ENCODE data around the gene NDUFC1. TPM values are rescaled to one million over a fixed set of nuclear protein-coding genes. Genes with fewer than 3 reads are reported as not detected.
"Not testable (repeated sequence)": the region's sequence is repeated elsewhere in the genome, so short reads cannot be mapped to it uniquely, and the experiment has no call there.

The NDUFC1 gene
- total RNA-seq, 4 donors from 2014 or later, result 37.2 to 53.6 (median 46.8) TPM

- 85% methylated on average over 4 of the region's 4 CpGs for WGBS, 2 donors
- no peak for DNase-seq (ENCODE audit: low spot score in 2 of 2)
- no peak for TF ChIP-seq CTCF (IDR thresholded peaks at IDR 0.05)
- TF ChIP-seq POLR2A (IDR thresholded peaks at IDR 0.05), result no peak
- intact Hi-C loops (cut with DNase I; ENCODE audit: low total_unique reads), result loop anchor here (5.0 kb wide), 1 partner anchor 423 kb away; no protein-coding TSS in a partner anchor
- H3K4me3 ChIP-seq (ENCODE audit: low read depth, poor library complexity, severe bottlenecking), result no peak overlapping the region
These were observed 27.5 kb upstream of the NDUFC1 start for GRCh38 chr4:139329665-139330200.

DNA sequence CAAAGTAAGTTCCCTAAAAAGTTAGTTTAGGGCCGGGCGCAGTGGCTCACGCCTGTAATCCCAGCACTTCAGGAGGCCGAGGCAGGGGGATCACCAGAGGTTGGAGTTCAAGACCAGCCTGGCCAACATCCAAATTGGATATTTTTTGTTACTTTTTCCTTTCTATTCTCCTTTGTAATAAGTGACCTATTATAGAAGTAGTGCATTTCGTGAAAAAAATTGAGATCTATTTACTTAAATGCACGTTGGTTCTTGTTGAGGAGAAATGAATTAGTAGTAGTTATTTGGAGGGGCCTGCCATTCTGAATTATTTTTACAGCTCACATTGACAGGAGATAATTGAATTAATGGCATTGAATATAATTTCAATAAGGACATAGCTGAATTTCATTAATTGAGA, 22.3 kb upstream of the NDUFC1 start:
- DNase-seq (ENCODE audit: low spot score in 2 of 2), result no peak
- TF ChIP-seq POLR2A (IDR thresholded peaks at IDR 0.05), result no peak
- WGBS, 2 donors, result 80 to 82% methylated on average over 6 of the region's 6 CpGs
- intact Hi-C loops (cut with DNase I; ENCODE audit: low total_unique reads), result loop anchor here (5.0 kb wide), 1 partner anchor 428 kb away; no protein-coding TSS in a partner anchor
- H3K4me3 ChIP-seq (ENCODE audit: low read depth, poor library complexity, severe bottlenecking), result no peak overlapping the region

GRCh38 chr4:139322541-139322940, 20.3 kb upstream of the NDUFC1 start:
- 92 to 98% methylated on average over 6 of the region's 6 CpGs for WGBS, 2 donors
- intact Hi-C loops (cut with DNase I; ENCODE audit: low total_unique reads); H3K4me3 ChIP-seq (ENCODE audit: low read depth, poor library complexity, severe bottlenecking); DNase-seq (ENCODE audit: low spot score in 2 of 2): not testable (repeated sequence)

DNA sequence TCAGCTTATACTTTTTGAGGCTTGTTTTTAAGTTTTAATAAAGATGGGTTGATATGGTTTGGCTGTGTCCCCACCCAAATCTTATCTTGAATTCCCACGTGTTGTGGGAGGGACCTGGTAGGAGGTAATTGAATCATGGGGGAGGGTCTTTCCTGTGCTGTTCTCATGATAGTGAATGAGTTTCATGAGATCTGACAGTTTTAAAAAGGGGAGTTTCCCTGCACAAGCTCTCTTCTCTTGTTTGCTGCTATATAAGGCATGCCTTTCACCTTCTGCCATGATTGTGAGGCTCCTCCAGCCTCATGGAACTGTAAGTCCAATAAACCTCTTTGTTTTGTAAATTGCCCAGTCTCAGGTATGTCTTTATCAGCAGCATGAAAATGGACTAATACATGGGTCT, 19.8 kb upstream of the NDUFC1 start:
- intact Hi-C loops (cut with DNase I; ENCODE audit: low total_unique reads); H3K4me3 ChIP-seq (ENCODE audit: low read depth, poor library complexity, severe bottlenecking); DNase-seq (ENCODE audit: low spot score in 2 of 2): not testable (repeated sequence)
- 55 to 57% methylated on average over 1 of the region's 1 CpG for WGBS, 2 donors

- intact Hi-C loops (cut with DNase I; ENCODE audit: low total_unique reads), result no loop called here
- H3K4me3 ChIP-seq (ENCODE audit: low read depth, poor library complexity, severe bottlenecking), result no peak overlapping the region
- WGBS, 2 donors, result 85 to 100% methylated on average over 1 of the region's 1 CpG
- no peak for DNase-seq (ENCODE audit: low spot score in 2 of 2)
- TF ChIP-seq CTCF (IDR thresholded peaks at IDR 0.05), result no peak
- TF ChIP-seq POLR2A (IDR thresholded peaks at IDR 0.05), result no peak
These were observed 17.3 kb upstream of the NDUFC1 start for GRCh38 chr4:139319571-139319970.

- intact Hi-C loops (cut with DNase I; ENCODE audit: low total_unique reads), result no loop called here
- TF ChIP-seq POLR2A (IDR thresholded peaks at IDR 0.05) (no peak), CTCF (IDR thresholded peaks at IDR 0.05) (no peak)
- no peak for DNase-seq (ENCODE audit: low spot score in 2 of 2)
These were observed 15.4 kb upstream of the NDUFC1 start for GRCh38 chr4:139317635-139318034.

DNA sequence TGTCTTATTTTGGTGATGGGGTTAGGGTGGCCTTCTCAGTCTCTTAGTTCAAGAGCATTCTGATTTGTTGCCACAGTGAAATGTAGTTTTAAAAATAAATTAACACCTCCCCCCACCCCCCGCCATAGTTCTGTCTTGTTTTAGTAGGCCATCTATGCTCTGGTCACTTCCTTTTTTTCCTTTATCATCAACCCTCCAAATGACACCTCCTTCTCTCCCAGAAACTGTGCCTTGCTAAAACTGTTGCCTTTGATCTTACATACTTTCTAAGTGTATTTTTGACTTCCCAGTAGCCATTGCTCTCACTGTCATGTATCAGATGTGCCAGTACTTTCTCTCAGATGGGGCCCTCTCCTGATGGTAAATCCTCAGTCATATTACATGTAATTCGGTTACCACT, 14.5 kb upstream of the NDUFC1 start:
- WGBS, 2 donors, result 88 to 91% methylated on average over 2 of the region's 2 CpGs
- no peak for DNase-seq (ENCODE audit: low spot score in 2 of 2)
- no peak for TF ChIP-seq POLR2A (IDR thresholded peaks at IDR 0.05)
- TF ChIP-seq CTCF (IDR thresholded peaks at IDR 0.05), result no peak
- intact Hi-C loops (cut with DNase I; ENCODE audit: low total_unique reads), result no loop called here
- no peak overlapping the region for H3K4me3 ChIP-seq (ENCODE audit: low read depth, poor library complexity, severe bottlenecking)

More at GRCh38 chr4:139317635-139318034, 15.4 kb upstream of the NDUFC1 start:
- no peak overlapping the region for H3K4me3 ChIP-seq (ENCODE audit: low read depth, poor library complexity, severe bottlenecking)

All from lower leg skin (tissue), 4 donors.